Central memory CD8-positive, alpha-beta T cell (primary cell): ENCODE results near the gene ARFIP1.

Source experiments
- ATAC-seq: fragments of 150-1000 bp; cut with Tn5 transposase; replicated peaks from 2 replicates; pipeline ENCODE4 v1.10.0; 2022; ENCODE audit warnings: mild to moderate bottlenecking, moderate FRiP score, moderate number of reproducible peaks; ENCODE audit not compliant: poor library complexity, severe bottlenecking; ENCODE audit errors: extremely low read depth
- DNase-seq, 2 donors: peaks; one replicate each; pipeline ENCODE4 v3.0.0; 2021; ENCODE audit warnings: low spot score in 2 of 2
- H3K27ac Mint-ChIP-seq: one replicate; pipeline ENCODE4 v1.8.0; 2022; ENCODE audit warnings: low read depth, mild to moderate bottlenecking, moderate library complexity, mixed read lengths
- H3K27me3 Mint-ChIP-seq: one replicate; pipeline ENCODE4 v1.8.0; 2022; ENCODE audit warnings: mixed read lengths
- H3K36me3 Mint-ChIP-seq: one replicate; pipeline ENCODE4 v1.8.0; 2022; ENCODE audit warnings: mild to moderate bottlenecking, moderate library complexity, mixed read lengths; ENCODE audit not compliant: insufficient read depth
- H3K4me1 Mint-ChIP-seq: one replicate; pipeline ENCODE4 v1.8.0; 2022; ENCODE audit warnings: mixed read lengths
- H3K4me3 Mint-ChIP-seq: one replicate; pipeline ENCODE4 v1.8.0; 2022; ENCODE audit warnings: mild to moderate bottlenecking, moderate library complexity, mixed read lengths
- H3K9me3 Mint-ChIP-seq: one replicate; pipeline ENCODE4 v1.8.0; 2022; ENCODE audit warnings: mixed read lengths

The ARFIP1 gene

DNA sequence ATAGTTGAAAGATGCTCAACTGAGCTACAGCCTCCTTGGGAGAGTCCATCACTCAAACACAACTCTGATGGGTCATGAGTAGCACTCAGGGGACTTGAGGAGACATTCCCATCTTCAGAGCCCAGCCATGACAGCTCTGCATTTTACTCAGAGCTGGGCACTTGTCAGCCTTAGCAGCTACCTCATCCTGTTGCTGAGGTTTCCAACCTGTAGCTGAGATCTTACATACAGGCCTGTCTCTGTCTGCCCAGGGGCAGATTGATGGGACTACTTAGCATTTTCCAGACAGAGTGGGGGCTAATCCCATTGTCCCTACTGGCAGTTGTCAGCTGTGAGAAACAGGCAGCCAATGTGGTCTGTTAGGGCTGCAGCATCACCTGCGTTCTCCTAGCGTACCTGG, 159.9 kb downstream of the ARFIP1 start:
- Mint-ChIP-seq H3K36me3 (no peaks in the 10 kb centered on the region), H3K4me3 (no peak overlapping the region), H3K27me3 (peaks cover 42% of the 10 kb centered on the region), H3K27ac (no peak overlapping the region), H3K9me3 (no peaks in the 10 kb centered on the region), H3K4me1 (peaks cover 18% of the 10 kb centered on the region)
- DNase-seq (no peak), ATAC-seq (no peak)

DNA sequence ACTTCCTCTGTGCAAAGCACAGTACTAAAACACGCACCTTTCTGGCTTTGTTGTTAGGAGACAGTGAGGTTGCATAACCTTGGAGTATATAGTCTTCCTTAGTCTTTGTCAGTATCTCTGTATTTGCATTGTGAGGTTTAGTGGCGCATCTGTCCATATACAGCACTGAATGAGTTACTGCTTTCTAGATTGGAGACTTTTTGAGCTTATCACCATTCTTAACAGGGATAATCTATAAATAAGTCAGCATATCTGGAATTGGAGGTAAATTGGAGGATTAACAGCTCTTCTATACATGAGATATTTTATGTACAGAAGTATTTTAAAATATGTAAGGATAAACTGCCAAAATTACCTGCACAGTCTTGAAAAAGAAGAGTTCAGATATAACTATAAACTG, 160.7 kb downstream of the ARFIP1 start:
- no peaks in the 10 kb centered on the region for H3K36me3 Mint-ChIP-seq
- no peak overlapping the region for H3K27ac Mint-ChIP-seq
- no peaks in the 10 kb centered on the region for H3K9me3 Mint-ChIP-seq
- ATAC-seq (no peak), DNase-seq (no peak)
- H3K4me3 Mint-ChIP-seq, result no peak overlapping the region
- H3K4me1 Mint-ChIP-seq, result peaks cover 10% of the 10 kb centered on the region
- H3K27me3 Mint-ChIP-seq, result peaks cover 33% of the 10 kb centered on the region

DNA sequence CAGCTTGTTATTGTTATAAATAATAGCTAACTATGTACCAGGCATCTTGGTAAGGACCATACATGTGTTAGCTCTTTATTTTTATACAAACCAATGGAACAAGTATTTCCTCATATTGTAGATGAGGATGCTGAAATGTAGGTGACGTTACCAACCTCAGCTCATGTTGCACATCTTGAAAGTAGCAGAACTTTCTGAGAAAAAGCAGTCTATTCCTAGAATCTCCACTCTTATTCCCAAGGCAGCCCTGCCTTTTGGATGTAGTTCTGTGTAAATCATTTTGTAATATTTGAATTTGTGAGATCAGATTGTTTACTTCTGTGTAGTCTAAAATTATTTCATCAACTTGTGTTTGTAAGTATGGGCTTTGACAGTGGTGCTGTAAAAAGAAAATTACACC, 161.7 kb downstream of the ARFIP1 start:
- peaks cover 34% of the 10 kb centered on the region for H3K27me3 Mint-ChIP-seq
- peaks cover 6% of the 10 kb centered on the region for H3K4me1 Mint-ChIP-seq
- no peak for DNase-seq
- no peak for ATAC-seq
- no peak overlapping the region for H3K27ac Mint-ChIP-seq
- H3K4me3 Mint-ChIP-seq, result no peak overlapping the region
- H3K9me3 Mint-ChIP-seq, result no peaks in the 10 kb centered on the region
- H3K36me3 Mint-ChIP-seq, result no peaks in the 10 kb centered on the region

DNA sequence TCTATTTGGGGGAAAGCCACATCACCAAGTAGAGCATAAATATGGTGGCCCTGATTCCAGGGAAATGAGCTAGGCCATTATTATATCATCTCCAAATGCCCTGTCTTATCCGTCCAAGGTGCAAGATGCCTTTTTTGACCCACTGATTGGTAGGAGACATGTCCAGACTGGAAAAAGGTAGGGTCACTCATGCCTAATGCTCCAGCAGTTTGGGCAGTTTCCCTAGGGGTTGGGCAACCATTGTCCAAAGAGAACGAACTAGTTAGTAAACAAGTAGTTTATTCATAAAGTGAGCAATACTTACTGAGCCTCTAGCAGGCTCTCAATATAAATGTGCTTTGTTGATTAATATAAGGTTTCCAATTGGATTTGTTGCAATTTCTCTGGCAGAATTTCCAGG, 162.6 kb downstream of the ARFIP1 start:
- H3K9me3 Mint-ChIP-seq, result no peaks in the 10 kb centered on the region
- H3K4me3 Mint-ChIP-seq, result no peak overlapping the region
- no peaks in the 10 kb centered on the region for H3K36me3 Mint-ChIP-seq
- peaks cover 6% of the 10 kb centered on the region for H3K4me1 Mint-ChIP-seq
- ATAC-seq (no peak), DNase-seq (no peak)
- H3K27ac Mint-ChIP-seq, result no peak overlapping the region
- H3K27me3 Mint-ChIP-seq, result peaks cover 43% of the 10 kb centered on the region

DNA sequence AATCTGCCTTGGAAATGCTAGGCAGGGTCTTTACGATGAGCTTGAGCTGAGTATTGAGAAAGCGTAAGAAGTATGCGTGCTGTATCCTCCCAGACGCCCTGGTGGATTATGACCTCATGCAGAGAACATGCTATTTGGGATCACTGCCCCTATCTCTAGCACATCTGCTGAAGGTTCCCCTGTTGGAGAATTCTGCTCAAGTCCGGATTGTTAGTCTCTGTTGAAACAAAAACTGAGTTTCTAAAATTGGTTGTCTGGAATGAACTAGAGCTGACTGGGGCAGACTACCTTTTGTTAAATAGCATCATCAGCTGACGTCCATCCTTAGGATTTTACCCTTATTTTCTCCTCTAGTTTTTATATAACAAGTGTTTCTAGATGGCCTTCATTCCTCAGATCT, 163.9 kb downstream of the ARFIP1 start:
- H3K9me3 Mint-ChIP-seq, result no peaks in the 10 kb centered on the region
- H3K27me3 Mint-ChIP-seq, result peaks cover 36% of the 10 kb centered on the region
- DNase-seq (no peak), ATAC-seq (no peak)
- no peaks in the 10 kb centered on the region for H3K36me3 Mint-ChIP-seq
- no peak overlapping the region for H3K27ac Mint-ChIP-seq
- no peak overlapping the region for H3K4me3 Mint-ChIP-seq
- no peaks in the 10 kb centered on the region for H3K4me1 Mint-ChIP-seq

DNA sequence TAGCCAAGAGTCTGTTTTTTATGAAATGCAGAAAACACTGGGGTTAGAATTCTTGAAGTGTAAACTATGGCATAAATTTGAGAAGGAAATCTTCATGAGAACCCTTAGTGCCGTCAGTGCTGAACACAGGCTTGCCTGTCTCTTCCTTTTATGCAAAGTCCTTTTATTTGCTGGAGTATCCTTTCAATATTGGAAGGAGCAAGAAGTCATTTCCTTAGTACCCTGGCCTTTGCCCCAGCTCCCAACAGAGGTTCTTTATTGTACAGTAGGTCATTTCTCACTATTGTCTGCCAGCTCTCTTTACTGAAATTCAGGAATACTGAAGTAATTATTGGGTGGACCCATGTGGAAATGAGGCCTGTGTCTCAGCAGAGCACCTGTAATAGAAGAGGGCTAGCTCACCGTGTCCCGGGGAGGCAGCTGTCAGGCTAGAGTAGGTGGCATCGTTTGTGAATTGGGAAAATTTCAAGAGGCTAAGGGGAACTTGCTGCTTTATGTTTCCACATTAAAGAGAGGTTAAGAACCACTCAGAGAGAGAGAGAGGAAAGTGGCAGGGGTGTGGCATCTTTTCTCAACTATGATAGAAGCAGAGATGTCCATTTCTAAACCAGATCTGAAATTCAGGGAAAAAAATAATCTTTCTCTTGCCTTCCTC, 165.0 kb downstream of the ARFIP1 start:
- no peak overlapping the region for H3K4me3 Mint-ChIP-seq
- no peaks in the 10 kb centered on the region for H3K36me3 Mint-ChIP-seq
- no peaks in the 10 kb centered on the region for H3K4me1 Mint-ChIP-seq
- DNase-seq, result no peak
- H3K27ac Mint-ChIP-seq, result no peak overlapping the region
- no peaks in the 10 kb centered on the region for H3K9me3 Mint-ChIP-seq
- ATAC-seq, result no peak
- H3K27me3 Mint-ChIP-seq, result peaks cover 28% of the 10 kb centered on the region

DNA sequence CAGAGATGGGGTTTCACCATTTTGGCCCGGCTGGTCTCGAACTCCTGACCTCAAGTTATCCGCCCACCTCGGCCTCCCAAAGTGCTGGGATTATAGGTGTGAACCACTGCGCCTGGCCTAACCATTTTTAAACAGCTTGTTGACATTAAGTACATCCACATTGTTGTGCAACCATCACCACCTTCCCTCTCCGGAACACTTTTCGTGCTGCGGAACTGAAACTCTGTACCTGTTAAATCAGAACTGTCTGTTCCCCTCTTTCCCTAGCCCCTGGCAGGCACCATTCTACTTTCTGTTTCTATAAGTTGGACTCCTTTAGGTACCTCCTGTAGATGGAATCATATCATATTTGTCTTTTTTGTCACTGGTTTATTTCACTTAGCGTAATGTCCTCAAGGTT, 165.9 kb downstream of the ARFIP1 start:
- no peaks in the 10 kb centered on the region for H3K4me1 Mint-ChIP-seq
- H3K27me3 Mint-ChIP-seq, result peaks cover 29% of the 10 kb centered on the region
- H3K27ac Mint-ChIP-seq, result no peak overlapping the region
- H3K9me3 Mint-ChIP-seq, result no peaks in the 10 kb centered on the region
- no peak for DNase-seq
- no peak for ATAC-seq
- no peaks in the 10 kb centered on the region for H3K36me3 Mint-ChIP-seq
- no peak overlapping the region for H3K4me3 Mint-ChIP-seq

DNA sequence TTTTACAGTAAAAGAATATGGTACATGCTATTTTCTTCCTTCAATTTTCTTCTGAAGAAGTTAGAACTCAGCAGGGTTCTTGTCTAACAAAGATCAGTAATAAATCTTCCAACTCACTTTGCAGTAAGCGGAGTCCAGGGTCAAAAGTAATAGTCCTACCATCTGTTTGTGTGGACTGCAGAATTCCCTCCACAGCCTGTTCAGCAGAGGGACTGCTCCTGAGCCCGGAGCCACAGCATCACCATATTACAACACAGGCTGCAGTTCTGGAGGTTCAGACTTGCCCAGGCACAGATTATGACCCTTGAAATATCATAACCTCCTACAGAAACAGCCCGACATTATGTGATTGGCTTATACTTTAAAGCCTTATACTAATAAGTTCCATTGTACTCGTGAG, 166.7 kb downstream of the ARFIP1 start:
- Mint-ChIP-seq H3K36me3 (no peaks in the 10 kb centered on the region), H3K9me3 (no peaks in the 10 kb centered on the region), H3K27ac (no peak overlapping the region), H3K27me3 (peaks cover 37% of the 10 kb centered on the region), H3K4me3 (no peak overlapping the region), H3K4me1 (no peaks in the 10 kb centered on the region)
- no peak for ATAC-seq
- no peak for DNase-seq

DNA sequence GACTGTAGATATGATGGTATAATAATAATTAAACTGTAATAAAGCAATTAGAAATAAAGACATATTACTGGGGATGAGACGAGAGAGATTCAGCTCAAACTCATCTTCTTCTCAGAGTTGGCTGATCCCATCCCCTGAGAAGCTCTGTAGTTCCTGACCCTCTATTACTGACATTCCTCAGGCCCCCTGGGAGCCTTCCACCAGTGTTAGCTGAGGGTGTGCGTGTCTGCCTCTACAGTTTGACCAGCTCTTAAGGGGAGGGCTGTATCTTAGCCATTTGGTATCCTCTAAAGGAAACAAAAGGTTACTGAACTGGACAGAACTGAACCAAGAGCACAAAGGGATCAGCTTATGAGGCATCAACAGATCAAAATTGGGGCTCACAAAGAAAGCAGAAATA, 167.6 kb downstream of the ARFIP1 start:
- H3K4me3 Mint-ChIP-seq, result no peak overlapping the region
- no peaks in the 10 kb centered on the region for H3K4me1 Mint-ChIP-seq
- no peak overlapping the region for H3K27ac Mint-ChIP-seq
- DNase-seq, result no peak
- H3K36me3 Mint-ChIP-seq, result no peaks in the 10 kb centered on the region
- H3K9me3 Mint-ChIP-seq, result no peaks in the 10 kb centered on the region
- H3K27me3 Mint-ChIP-seq, result peaks cover 38% of the 10 kb centered on the region
- ATAC-seq, result no peak

DNA sequence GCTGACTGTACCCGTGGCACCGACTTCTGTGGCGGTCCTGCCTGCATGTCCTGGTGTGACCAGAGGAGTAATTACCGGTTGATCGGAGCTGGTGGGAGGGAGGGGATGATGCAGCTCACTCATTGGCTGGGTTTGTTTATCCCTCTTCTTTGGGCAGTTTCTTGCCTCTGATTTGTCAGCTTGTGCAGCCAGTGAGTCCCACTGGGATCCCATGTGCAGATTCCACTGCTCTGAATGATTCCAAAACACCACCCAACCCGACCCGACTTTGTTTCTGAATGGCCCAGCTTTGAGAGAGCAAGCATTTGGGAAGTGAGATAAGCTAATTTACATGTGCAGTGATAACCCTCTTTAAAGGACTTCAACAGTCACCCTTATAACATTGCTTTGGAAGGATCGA, 170.2 kb downstream of the ARFIP1 start:
- DNase-seq, result no peak
- H3K27ac Mint-ChIP-seq, result no peak overlapping the region
- ATAC-seq, result no peak
- H3K9me3 Mint-ChIP-seq, result no peaks in the 10 kb centered on the region
- H3K27me3 Mint-ChIP-seq, result peaks cover 47% of the 10 kb centered on the region
- H3K4me1 Mint-ChIP-seq, result no peaks in the 10 kb centered on the region
- H3K36me3 Mint-ChIP-seq, result no peaks in the 10 kb centered on the region
- H3K4me3 Mint-ChIP-seq, result no peak overlapping the region

DNA sequence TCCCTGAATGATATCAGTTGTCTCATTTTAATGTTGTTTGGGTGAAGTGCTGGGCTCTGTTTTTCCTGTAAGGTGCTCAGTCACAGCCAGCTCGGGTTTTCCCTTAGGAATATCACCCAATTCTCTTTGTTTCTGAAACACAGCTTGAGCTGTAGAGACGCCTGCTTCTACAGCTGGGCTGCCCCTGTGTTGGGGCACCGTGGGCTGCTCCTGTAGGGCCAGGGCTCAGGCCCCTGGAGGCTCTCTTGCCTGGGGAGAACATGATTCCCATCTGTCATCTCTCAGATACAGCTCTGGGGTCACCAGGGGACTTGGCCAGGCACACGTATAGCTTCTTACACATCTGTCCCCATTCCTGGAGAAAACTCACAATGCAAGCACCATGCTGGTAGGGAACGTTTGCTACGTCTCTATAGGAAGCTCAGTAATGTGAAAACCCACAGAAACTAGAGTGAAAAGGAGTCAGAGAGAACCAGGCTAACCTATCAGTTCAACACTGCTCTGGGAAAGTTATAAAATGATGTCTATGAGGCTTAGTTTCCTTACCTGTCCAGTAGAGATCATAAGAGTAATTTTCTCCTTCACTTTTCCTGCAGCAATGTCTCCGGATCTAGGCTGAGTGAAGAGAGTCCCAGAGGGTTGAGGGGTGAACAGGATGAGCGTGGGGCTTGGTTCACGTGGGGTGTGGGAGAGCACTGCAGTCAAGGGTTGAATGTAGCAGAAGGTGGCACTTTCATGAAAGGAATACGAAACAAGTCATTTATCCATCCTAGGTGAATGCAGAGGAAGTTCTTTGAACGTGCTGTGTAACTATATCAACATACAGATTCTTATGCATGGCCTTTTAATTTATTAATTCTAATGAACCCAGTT, 170.9 kb downstream of the ARFIP1 start:
- ATAC-seq (no peak), DNase-seq (no peak)
- Mint-ChIP-seq H3K9me3 (no peaks in the 10 kb centered on the region), H3K4me1 (no peaks in the 10 kb centered on the region), H3K27me3 (peaks cover 47% of the 10 kb centered on the region), H3K4me3 (no peak overlapping the region), H3K36me3 (no peaks in the 10 kb centered on the region), H3K27ac (no peak overlapping the region)

DNA sequence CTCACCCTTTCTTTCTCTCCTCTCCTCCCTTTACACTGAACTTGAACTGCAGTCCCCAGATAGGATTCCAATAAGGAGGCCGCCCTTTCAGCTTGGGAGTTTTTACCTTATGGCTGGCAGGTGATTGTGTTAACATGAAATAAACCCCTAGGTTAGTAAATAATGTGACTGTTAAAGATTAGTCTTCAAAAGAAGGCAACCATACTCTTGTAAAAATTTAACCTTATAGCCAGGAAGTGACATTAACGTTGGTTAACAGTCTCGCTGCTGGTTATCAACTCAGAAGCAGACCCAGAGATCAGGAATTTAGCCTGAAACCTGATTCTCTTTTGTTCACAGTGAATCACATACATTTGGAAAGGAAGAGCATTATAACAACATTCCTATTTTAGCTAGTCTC, 171.6 kb downstream of the ARFIP1 start:
- ATAC-seq (no peak), DNase-seq (no peak)
- Mint-ChIP-seq H3K4me1 (no peaks in the 10 kb centered on the region), H3K27ac (no peak overlapping the region), H3K4me3 (no peak overlapping the region), H3K9me3 (no peaks in the 10 kb centered on the region), H3K27me3 (peaks cover 43% of the 10 kb centered on the region), H3K36me3 (no peaks in the 10 kb centered on the region)

DNA sequence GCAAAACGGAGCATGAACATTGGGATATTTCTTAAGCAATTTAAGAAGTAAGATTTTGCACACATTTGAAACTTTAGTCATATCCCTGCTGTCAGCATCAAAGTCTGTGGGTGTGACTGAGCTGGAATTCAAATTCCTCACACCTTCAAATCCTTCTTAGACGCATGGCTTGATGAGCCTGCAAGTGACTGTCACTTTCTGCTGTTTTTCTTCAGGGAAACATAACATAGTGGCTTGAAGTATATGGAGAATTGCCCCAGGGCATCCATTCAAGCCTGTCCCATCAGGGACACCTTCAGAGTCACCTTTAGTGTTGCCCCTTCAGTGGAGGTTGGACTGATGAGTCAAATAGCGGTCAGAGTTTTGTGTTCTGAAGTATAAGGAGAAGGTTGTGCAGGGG, 173.8 kb downstream of the ARFIP1 start:
- no peak for DNase-seq
- no peak overlapping the region for H3K4me3 Mint-ChIP-seq
- no peak for ATAC-seq
- no peaks in the 10 kb centered on the region for H3K9me3 Mint-ChIP-seq
- no peak overlapping the region for H3K27ac Mint-ChIP-seq
- H3K27me3 Mint-ChIP-seq, result peaks cover 31% of the 10 kb centered on the region
- peaks cover 10% of the 10 kb centered on the region for H3K4me1 Mint-ChIP-seq
- H3K36me3 Mint-ChIP-seq, result no peaks in the 10 kb centered on the region
